Stimulated activated CD8-positive, alpha-beta memory T cell treated with anti-CD3 and anti-CD28 coated beads, Interleukin-4, amount 100 ng/mL, for 1 hour (primary cell): ENCODE data around the gene TMEM235.

ENCODE experiments used
- DNase-seq, 2 donors: peaks; one replicate each; pipeline ENCODE4 v3.0.0-alpha.2; 2020; ENCODE audit warnings: low read depth in 2 of 2, low spot score in 1 of 2

TMEM235 gene

GRCh38 chr17:78230996-78231935 lies at the start of gene TMEM235:
TSS of gene TMEM235 (plus strand) at chr17:78231631. CDS start at chr17:78232024, 393 bp downstream.
- DNase-seq: no peak

- no peak for DNase-seq
Measured at GRCh38 chr17:78182504-78182903, 48.9 kb upstream of the TMEM235 start.

GRCh38 chr17:78183916-78184315 lies 47.5 kb upstream of the TMEM235 start:
- no peak for DNase-seq

DNA sequence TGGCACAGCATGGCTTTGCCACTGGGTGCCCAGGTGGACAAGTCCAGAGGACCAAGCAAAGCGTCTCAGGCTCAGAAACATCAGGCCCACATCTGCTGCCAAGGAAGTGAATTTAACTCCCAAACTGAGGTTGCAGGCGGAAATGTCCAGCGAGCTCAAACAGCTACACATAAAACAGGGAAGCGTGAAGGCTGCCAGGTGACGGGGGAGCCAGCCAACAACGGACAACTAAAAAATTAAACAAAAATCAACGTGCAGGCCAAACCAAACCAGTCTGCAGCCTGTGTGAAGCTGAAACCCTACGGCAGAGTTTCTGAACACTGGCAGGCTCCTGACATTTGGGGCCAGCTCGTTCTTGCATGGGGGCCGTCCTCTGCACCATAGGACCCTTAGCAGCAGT lies 47.1 kb upstream of the TMEM235 start:
- no peak for DNase-seq

- no peak for DNase-seq
Measured at GRCh38 chr17:78184868-78185267, 46.6 kb upstream of the TMEM235 start.

GRCh38 chr17:78185981-78186691 lies 45.3 kb upstream of the TMEM235 start:
- no peak for DNase-seq

GRCh38 chr17:78186692-78187595 lies 44.5 kb upstream of the TMEM235 start, which contains the start of the genes AFMID and TK1:
TSS of gene AFMID (plus strand) at chr17:78187362. CDS start at chr17:78187371, 9 bp downstream.
TSS of gene TK1 (minus strand) at chr17:78187052. CDS start at chr17:78186994, 58 bp downstream.
- peak; percentile 26 to 51 for DNase-seq

DNA sequence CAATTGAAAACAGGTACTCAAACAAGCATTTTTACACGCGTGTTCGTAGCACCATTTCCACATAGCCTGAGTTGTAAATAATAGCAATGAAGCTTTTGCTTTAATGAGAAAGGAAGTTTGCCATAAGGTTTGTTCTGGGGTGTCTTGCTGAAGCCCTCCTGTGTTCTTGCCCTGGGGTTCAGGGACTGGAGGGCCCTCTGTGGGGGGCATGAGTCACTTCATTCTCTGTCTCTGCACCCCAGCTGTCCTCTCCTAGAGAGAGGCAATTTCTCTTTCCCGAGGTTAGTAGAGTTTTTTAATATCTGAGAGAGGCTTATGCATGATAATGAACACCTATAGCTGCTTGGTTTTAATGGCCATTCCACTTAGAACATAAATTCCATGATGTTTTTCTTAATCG lies 34.7 kb upstream of the TMEM235 start:
- DNase-seq: no peak

DNA sequence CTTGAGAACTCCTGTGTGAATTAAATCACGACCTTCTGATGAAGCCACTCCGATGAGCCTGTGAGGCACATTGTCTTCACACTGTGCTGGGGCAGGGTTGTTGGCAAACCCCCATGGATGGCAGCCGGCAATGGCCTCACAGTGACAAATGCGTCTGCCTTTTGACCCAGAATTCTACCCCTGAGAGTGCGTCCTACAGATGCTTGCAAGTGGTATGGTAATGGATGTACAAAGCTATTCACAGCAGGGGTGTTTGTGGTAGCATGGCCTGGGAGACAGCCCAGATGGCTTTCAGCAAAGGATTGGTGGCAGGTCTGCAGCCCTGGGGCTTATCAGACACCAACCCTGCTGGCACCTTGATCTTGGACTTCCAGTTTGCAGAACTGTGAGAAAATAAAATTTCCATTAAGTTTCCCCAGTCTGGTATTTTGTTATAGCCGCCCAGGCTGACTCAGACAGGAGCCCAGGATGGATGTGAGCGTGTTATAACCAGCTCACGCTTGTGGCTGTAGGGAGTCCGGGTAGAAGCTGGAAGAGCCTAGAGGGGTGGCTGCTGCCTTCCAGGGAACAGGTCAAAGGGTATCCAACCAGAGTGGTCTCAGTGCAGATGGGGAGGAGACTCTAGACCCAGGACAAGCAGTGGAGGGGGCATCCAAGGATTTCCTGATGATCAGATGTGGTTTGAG lies 34.1 kb upstream of the TMEM235 start:
- DNase-seq: no peak

- DNase-seq: no peak
Measured at GRCh38 chr17:78200451-78200850, 31.0 kb upstream of the TMEM235 start.

GRCh38 chr17:78202666-78203065 lies 28.8 kb upstream of the TMEM235 start:
- no peak for DNase-seq

DNA sequence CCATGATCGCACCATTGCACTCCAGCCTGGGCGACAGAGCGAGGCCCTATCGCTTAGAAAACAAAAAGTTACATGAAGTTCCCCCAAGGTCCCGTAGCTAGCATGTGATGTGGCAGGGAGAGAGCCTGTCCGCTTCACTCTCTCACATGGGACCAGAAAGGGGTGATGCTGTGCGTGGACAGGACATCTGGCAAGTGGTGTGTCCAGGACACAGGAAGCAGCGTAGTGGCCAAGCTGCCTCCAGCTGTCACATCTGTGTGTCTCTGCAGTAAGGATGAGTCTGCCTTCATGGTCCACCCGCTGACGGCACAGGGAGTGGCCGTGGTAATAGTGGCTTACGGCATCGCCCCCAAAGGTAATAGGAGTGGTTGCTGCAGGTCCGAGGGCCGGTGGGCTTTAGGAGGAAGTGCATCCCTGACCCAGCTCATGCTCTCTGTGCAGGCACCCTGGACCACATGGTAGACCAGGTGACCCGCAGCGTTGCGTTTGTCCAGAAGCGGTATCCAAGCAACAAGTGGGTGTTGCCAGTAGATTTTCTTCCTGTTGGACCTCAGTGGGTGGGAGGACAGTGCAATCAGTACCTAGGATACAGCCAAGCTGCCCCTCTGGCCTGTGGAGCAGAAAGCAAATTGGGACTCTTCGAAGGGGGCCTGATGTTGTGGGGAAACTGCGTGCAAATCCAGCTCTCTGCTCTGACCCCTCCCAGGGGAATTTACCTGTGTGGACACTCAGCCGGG lies 26.9 kb upstream of the TMEM235 start:
- DNase-seq: no peak

GRCh38 chr17:78205124-78205775 lies 26.2 kb upstream of the TMEM235 start:
- DNase-seq: no peak

- DNase-seq: no peak
Measured at GRCh38 chr17:78206298-78206697, 25.1 kb upstream of the TMEM235 start.

GRCh38 chr17:78208486-78208885 lies 22.9 kb upstream of the TMEM235 start:
- no peak for DNase-seq

DNA sequence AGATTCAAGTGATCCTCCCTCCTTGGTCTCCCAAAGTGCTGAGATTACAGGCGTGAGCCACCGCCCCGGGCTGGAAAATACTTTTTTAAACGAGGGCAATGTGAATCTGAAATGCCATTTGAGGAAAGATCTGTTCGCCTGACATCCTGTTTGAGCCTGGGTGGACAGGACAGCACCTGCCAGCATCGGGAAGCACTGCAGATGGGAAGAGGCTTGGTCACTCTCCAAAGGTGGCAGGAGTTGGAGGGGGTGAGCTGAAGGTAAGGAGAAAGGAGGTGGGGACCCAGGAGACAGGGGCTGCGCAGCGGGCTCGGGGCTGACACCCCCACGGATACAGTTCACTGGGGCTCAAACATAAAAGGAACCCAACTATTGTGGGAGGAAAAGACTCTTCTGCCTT lies 21.3 kb upstream of the TMEM235 start:
- DNase-seq: no peak

- DNase-seq: no peak
Measured at GRCh38 chr17:78211032-78211431, 20.4 kb upstream of the TMEM235 start.

DNA sequence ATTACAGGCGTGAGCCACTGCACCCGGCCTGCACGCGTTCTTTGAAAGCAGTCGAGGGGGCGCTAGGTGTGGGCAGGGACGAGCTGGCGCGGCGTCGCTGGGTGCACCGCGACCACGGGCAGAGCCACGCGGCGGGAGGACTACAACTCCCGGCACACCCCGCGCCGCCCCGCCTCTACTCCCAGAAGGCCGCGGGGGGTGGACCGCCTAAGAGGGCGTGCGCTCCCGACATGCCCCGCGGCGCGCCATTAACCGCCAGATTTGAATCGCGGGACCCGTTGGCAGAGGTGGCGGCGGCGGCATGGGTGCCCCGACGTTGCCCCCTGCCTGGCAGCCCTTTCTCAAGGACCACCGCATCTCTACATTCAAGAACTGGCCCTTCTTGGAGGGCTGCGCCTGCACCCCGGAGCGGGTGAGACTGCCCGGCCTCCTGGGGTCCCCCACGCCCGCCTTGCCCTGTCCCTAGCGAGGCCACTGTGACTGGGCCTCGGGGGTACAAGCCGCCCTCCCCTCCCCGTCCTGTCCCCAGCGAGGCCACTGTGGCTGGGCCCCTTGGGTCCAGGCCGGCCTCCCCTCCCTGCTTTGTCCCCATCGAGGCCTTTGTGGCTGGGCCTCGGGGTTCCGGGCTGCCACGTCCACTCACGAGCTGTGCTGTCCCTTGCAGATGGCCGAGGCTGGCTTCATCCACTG lies 17.3 kb upstream of the TMEM235 start, which contains the start of gene BIRC5:
TSS of gene BIRC5 (plus strand) at position 238 of the 690 bp plus-strand sequence. CDS start at position 302, 64 bp downstream.
- DNase-seq: peak; percentile 81 to 84

DNA sequence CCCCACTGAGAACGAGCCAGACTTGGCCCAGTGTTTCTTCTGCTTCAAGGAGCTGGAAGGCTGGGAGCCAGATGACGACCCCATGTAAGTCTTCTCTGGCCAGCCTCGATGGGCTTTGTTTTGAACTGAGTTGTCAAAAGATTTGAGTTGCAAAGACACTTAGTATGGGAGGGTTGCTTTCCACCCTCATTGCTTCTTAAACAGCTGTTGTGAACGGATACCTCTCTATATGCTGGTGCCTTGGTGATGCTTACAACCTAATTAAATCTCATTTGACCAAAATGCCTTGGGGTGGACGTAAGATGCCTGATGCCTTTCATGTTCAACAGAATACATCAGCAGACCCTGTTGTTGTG lies 16.7 kb upstream of the TMEM235 start:
- no peak for DNase-seq
